ENCODE data around the gene SHISA8.

SHISA8 gene

GRCh38 chr22:41868556-41868955, 46.3 kb downstream of the SHISA8 start:
- H3K36me3 ChIP-seq (ENCODE audit: insufficient read depth, low read length) = peaks cover 74% of the 10 kb centered on the region; the same call in 1 of the 2 replicates
- peaks cover 40% of the 10 kb centered on the region for H4K20me1 ChIP-seq (ENCODE audit: insufficient read depth, low read length, poor library complexity, severe bottlenecking)
- no peaks in the 10 kb centered on the region for H3F3A ChIP-seq (ENCODE audit: low read depth)
- H2AFZ ChIP-seq (ENCODE audit: low read length) = no peak overlapping the region
- TF ChIP-seq CTCF (conservative IDR thresholded peaks at IDR 0.05; ENCODE audit: low read length) (no peak), EZH2phosphoT487 (IDR thresholded peaks at IDR 0.05; ENCODE audit: borderline replicate concordance) (no peak)
- H3K79me2 ChIP-seq (ENCODE audit: insufficient read depth, low read length) = peaks cover 49% of the 10 kb centered on the region
- H3K4me3 ChIP-seq (ENCODE audit: low read length, poor library complexity, severe bottlenecking) = no peak overlapping the region
- no peaks in the 10 kb centered on the region for H3K9me3 ChIP-seq (ENCODE audit: insufficient read depth, low read depth, low read length)
- no peaks in the 10 kb centered on the region for H3K9me2 ChIP-seq (replicated peaks; ENCODE audit: low read depth, low read length)
- no peaks in the 10 kb centered on the region for H3K27me3 ChIP-seq (ENCODE audit: insufficient read depth, low read length, poor library complexity, severe bottlenecking)
- no peak overlapping the region for H3K9ac ChIP-seq (ENCODE audit: low read depth, low read length, poor library complexity, severe bottlenecking)
- H3K4me1 ChIP-seq (ENCODE audit: insufficient read depth, low read length, poor library complexity, severe bottlenecking) = no peaks in the 10 kb centered on the region
- no peak overlapping the region for H3K4me2 ChIP-seq (ENCODE audit: low read depth, low read length, poor library complexity, severe bottlenecking)

DNA sequence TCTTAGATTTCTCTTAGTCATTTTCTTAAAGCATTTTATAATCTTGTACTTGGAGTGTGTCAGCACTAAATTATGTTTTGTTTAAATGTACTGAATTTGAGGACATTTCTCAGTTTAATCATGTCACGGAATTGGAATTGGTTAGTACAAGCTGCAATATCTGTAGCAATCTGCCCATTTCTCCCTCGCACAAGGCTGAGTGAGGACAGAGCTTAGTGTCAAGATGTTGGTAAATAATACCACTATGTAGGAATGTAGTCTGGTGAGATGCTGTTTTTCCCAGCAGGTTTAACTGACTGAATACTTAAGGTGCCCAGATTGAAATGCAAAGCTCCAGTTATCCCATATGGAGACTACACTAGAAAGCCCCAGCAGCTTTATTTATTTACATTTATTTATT, 51.4 kb downstream of the SHISA8 start:
- peaks cover 5% of the 10 kb centered on the region for H3K4me1 ChIP-seq (ENCODE audit: insufficient read depth, low read length, poor library complexity, severe bottlenecking)
- peaks cover 32% of the 10 kb centered on the region; the same call in 1 of the 2 replicates for H3K36me3 ChIP-seq (ENCODE audit: insufficient read depth, low read length)

GRCh38 chr22:41862530-41863266, 52.2 kb downstream of the SHISA8 start:
- Histone ChIP-seq H3K9ac (ENCODE audit: low read depth, low read length, poor library complexity, severe bottlenecking) (no peak overlapping the region), H3K27me3 (ENCODE audit: insufficient read depth, low read length, poor library complexity, severe bottlenecking) (no peaks in the 10 kb centered on the region), H3K36me3 (ENCODE audit: insufficient read depth, low read length) (peaks cover 24% of the 10 kb centered on the region; the same call in 1 of the 2 replicates), H2AFZ (ENCODE audit: low read length) (no peak overlapping the region), H3K4me2 (ENCODE audit: low read depth, low read length, poor library complexity, severe bottlenecking) (no peak overlapping the region), H3K4me3 (ENCODE audit: low read length, poor library complexity, severe bottlenecking) (no peak overlapping the region), H3K9me2 (replicated peaks; ENCODE audit: low read depth, low read length) (no peaks in the 10 kb centered on the region), H4K20me1 (ENCODE audit: insufficient read depth, low read length, poor library complexity, severe bottlenecking) (peaks cover 87% of the 10 kb centered on the region), H3K9me3 (ENCODE audit: insufficient read depth, low read depth, low read length) (no peaks in the 10 kb centered on the region), H3F3A (ENCODE audit: low read depth) (no peaks in the 10 kb centered on the region), H3K79me2 (ENCODE audit: insufficient read depth, low read length) (peaks cover 95% of the 10 kb centered on the region), H3K4me1 (ENCODE audit: insufficient read depth, low read length, poor library complexity, severe bottlenecking) (peaks cover 13% of the 10 kb centered on the region)
- TF ChIP-seq CTCF (conservative IDR thresholded peaks at IDR 0.05; ENCODE audit: low read length) (no peak), EZH2phosphoT487 (IDR thresholded peaks at IDR 0.05; ENCODE audit: borderline replicate concordance) (no peak)

More for the DNA sequence above, 51.4 kb downstream of the SHISA8 start:
- Histone ChIP-seq H3K4me2 (ENCODE audit: low read depth, low read length, poor library complexity, severe bottlenecking) (no peak overlapping the region), H3K79me2 (ENCODE audit: insufficient read depth, low read length) (peaks cover 95% of the 10 kb centered on the region), H3F3A (ENCODE audit: low read depth) (no peaks in the 10 kb centered on the region), H3K4me3 (ENCODE audit: low read length, poor library complexity, severe bottlenecking) (no peak overlapping the region), H3K27me3 (ENCODE audit: insufficient read depth, low read length, poor library complexity, severe bottlenecking) (no peaks in the 10 kb centered on the region), H3K9me3 (ENCODE audit: insufficient read depth, low read depth, low read length) (no peaks in the 10 kb centered on the region), H2AFZ (ENCODE audit: low read length) (no peak overlapping the region), H4K20me1 (ENCODE audit: insufficient read depth, low read length, poor library complexity, severe bottlenecking) (peaks cover 85% of the 10 kb centered on the region), H3K9ac (ENCODE audit: low read depth, low read length, poor library complexity, severe bottlenecking) (no peak overlapping the region), H3K9me2 (replicated peaks; ENCODE audit: low read depth, low read length) (no peaks in the 10 kb centered on the region)
- no peak for TF ChIP-seq CTCF (conservative IDR thresholded peaks at IDR 0.05; ENCODE audit: low read length)
- no peak for TF ChIP-seq EZH2phosphoT487 (IDR thresholded peaks at IDR 0.05; ENCODE audit: borderline replicate concordance)
